GM12878 (cell line): ENCODE measurements around the gene MTAP.

Experiments
- BACH1 ChIP-seq: fragments of 450-650 bp; IDR thresholded peaks from 2 replicates; pipeline ENCODE4 v1.6.1; 2017; ENCODE audit warnings: mild to moderate bottlenecking, borderline replicate concordance
- BCL11A ChIP-seq: IDR thresholded peaks from 2 replicates; pipeline ENCODE4 v1.6.1; 2011; ENCODE audit warnings: low read depth, low read length
- CTCF ChIP-seq, 3 experiments: IDR thresholded peaks in 2 of 3; conservative IDR thresholded peaks in 1 of 3; 2 replicates each; pipeline ENCODE4 v1.5.1; 2011; ENCODE audit warnings: low read depth in 3 of 3, low read length in 3 of 3, mild to moderate bottlenecking in 3 of 3, control low read depth in 2 of 3, moderate library complexity in 2 of 3, inconsistent platforms in 1 of 3, mixed read lengths in 1 of 3; ENCODE audit not compliant: control insufficient read depth in 2 of 3, insufficient read depth in 1 of 3; ENCODE audit errors: extremely low read depth in 1 of 3
- ETV6 ChIP-seq, 2 experiments: fragments of 450-650 bp in 1 of 2; IDR thresholded peaks in 1 of 2; conservative IDR thresholded peaks in 1 of 2; 2 replicates each; pipeline ENCODE4 v1.6.1; 2014; ENCODE audit warnings: antibody characterized with exemption in 1 of 2, borderline replicate concordance in 1 of 2, low read depth in 1 of 2, mild to moderate bottlenecking in 1 of 2, moderate library complexity in 1 of 2
- GABPA ChIP-seq: IDR thresholded peaks from 2 replicates; pipeline ENCODE4 v1.6.1; 2014; ENCODE audit warnings: antibody characterized with exemption, low read depth, mild to moderate bottlenecking, inconsistent platforms
- JUND ChIP-seq: IDR thresholded peaks from 2 replicates; pipeline ENCODE4 v1.6.1; 2012; ENCODE audit warnings: low read depth, mild to moderate bottlenecking, low read length, improper control_type of control experiment, moderate library complexity
- NR2C2 ChIP-seq: IDR thresholded peaks from 2 replicates; pipeline ENCODE4 v1.6.1; 2011; ENCODE audit warnings: borderline replicate concordance, low read depth; ENCODE audit not compliant: control insufficient read depth, insufficient read length
- POLR2A ChIP-seq: IDR thresholded peaks from 2 replicates; pipeline ENCODE4 v1.6.1; 2011; ENCODE audit warnings: low read depth, mild to moderate bottlenecking, low read length
- POLR2AphosphoS5 ChIP-seq: IDR thresholded peaks from 2 replicates; pipeline ENCODE4 v1.6.1; 2011; ENCODE audit warnings: mild to moderate bottlenecking, low read length, inconsistent platforms
- RAD21 ChIP-seq: IDR thresholded peaks from 2 replicates; pipeline ENCODE4 v1.6.1; 2011; ENCODE audit warnings: mild to moderate bottlenecking, low read depth, low read length, moderate library complexity; ENCODE audit not compliant: insufficient read depth
- SIN3A ChIP-seq: IDR thresholded peaks from 2 replicates; pipeline ENCODE4 v1.6.1; 2012; ENCODE audit warnings: low read depth, low read length, improper control_type of control experiment
- SP1 ChIP-seq: IDR thresholded peaks from one replicate; pipeline ENCODE4 v1.6.1; 2011; ENCODE audit warnings: low read depth, low read length
- SPI1 ChIP-seq: IDR thresholded peaks from 2 replicates; pipeline ENCODE4 v1.6.1; 2011; ENCODE audit warnings: low read depth, mild to moderate bottlenecking, low read length, moderate library complexity, borderline replicate concordance; ENCODE audit not compliant: insufficient read depth
- TCF12 ChIP-seq: IDR thresholded peaks from 2 replicates; pipeline ENCODE4 v1.6.1; 2011; ENCODE audit warnings: low read depth, mild to moderate bottlenecking, low read length

GRCh38 chr9:21967702-21968101 is 165.3 kb downstream of the MTAP start:
- TF ChIP-seq TCF12 (no peak), CTCF (IDR thresholded peaks at IDR 0.05 in 2 of 3, conservative IDR thresholded peaks at IDR 0.05 in 1 of 3; ENCODE audit: control insufficient read depth in 2 of 3, extremely low read depth in 1 of 3, insufficient read depth in 1 of 3, low read depth in 3 of 3, low read length in 3 of 3) (no peak), GABPA (no peak), BACH1 (no peak), ETV6 (conservative IDR thresholded peaks at IDR 0.05 in 1 of 2, IDR thresholded peaks at IDR 0.05 in 1 of 2; ENCODE audit: borderline replicate concordance in 1 of 2, low read depth in 1 of 2) (no peak), JUND (no peak), POLR2AphosphoS5 (no peak), SIN3A (no peak), RAD21 (no peak), SPI1 (no peak), POLR2A (no peak), SP1 (no peak), BCL11A (no peak), NR2C2 (no peak)
